HL-60/S4 treated with retinoic acid at 250 ng/mL for 4 days and 3 days (cell line): ENCODE measurements around the gene SATB1.
"Not testable (repeated sequence)": the region's sequence is repeated elsewhere in the genome, so short reads cannot be mapped to it uniquely, and the experiment has no call there.

Source experiments
- in situ Hi-C: fragments of 300-500 bp; cut with MboI; formaldehyde crosslinking; loops from 2 replicates; pipeline ENCODE4 v1.7.0; 2022; ENCODE audit warnings: low sequenced_read_pairs

The SATB1 gene

DNA sequence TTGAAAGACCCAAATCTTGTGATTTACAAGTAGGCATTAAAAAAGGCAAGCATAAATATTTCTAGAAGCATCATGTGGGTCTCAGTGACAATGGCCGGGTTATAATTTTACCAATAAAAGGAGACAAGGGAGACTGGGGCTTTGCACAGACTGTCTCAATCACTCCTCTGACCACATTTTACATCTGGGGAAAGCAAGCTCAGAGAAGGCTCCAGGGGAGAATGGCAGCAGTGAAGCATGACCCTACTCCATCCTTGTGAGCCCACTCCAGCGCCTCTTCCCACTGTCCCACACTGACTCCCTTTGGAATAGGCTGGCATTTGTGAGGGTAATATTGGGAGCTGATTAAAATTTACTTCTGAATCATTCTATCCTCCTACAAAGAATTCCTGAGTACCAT, 61.8 kb downstream of the SATB1 start:
- in situ Hi-C loops = no loop called here

DNA sequence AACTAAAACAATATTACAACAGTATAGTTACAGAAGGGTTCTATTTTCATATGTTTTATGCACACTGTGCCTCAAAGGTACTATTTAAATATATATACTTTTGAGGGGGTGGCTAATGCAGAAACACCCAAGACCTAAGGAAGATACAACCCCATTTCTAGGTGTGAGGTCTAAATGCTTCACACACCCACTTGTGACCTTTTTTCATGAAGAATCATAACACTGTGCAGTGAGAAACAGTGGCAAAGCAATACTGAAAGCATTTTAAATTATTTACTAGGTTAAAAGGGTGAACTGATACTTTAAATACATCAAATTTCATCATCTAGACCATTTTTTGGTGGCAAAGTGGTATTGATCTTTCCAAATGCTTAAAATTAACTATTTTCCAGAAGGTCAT, 67.4 kb downstream of the SATB1 start:
- in situ Hi-C loops = no loop called here

GRCh38 chr3:18355832-18356231, 69.3 kb downstream of the SATB1 start:
- in situ Hi-C loops = no loop called here

DNA sequence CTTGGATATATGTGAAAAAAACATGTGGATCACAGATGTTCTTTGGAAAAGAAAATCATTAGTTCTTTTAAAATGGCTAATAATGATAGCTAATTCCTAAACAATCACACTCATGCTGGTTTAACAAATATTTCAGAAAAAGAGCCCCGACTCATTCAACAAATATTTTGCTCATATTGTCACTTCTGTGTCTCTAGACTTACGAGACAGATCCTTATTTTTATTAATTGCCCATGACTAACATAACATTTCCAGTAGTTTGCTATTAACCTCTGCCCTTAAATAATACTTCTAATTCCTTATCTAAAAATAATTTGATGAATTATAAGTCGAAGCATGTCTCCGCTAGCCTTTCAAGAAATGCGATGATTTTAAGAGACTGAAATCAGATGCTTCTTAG, 70.4 kb downstream of the SATB1 start:
- in situ Hi-C loops = no loop called here

DNA sequence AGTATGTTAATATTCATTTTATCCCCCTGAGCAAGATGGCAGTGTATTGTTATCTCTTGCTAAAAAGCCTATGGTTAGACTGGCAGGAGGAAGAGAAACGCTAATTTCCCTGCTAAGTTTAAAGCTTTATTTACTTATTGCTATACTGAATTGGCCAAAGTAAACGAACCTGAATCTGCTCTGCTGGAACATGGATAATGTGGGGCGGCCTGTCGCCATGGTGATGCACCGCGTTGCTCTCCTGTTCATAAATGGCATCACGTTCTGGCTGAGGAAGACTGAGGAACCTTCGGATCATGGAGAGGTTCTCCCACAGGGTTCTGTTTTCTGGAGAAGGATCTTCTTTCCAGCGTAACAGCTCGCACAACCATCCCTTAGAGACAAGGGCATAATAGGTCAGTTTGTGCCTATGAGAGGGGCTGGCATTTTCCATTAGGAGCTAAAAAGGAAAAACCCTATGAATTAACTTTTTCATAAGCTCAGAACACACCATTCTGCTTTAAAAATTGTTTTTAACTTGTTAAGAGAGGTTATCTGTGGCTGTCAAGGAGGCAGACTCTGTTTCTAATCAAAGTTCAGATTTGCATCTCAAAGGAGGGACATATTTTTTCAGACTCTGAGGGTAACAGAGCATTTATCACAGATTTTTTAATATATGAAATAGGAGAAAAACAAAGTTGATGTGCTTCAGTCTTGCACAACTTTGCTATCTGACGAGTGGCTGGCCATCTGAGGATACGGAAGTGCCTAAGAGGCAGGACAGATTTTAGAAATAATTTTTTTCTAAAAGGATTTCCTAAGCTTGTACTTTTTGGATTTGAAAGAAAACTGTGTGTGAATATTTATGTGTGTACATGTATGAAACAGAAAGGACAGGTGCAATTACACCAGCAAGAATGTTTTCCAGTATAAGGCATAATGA, 73.1 kb downstream of the SATB1 start:
- in situ Hi-C loops = no loop called here

DNA sequence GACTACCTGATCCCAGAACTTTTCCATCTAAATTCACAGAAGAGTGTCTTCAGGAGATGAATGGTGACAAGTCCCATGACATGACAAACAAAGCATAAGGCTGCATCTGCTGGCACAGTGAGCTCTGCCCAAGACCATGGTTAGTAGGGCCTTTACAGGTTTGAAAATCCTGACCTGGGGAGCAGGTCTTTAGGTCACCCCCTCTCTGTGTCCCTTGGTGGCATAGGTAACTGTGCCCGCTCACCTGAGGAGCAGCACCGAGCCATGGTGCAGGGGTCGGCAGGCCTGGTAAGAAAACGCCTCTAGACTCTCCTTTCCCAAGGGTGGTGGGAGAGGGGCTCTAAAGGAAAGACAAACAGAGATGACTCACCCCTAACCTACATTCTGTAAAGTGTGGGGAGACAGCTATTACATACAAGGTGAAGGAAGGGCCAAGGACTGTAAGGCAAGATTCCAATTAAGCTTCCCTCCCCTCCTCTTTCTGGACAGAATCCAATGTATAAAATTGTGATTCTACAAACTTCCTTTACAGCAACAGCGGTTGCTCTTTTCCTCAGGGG, 74.0 kb downstream of the SATB1 start:
- in situ Hi-C loops = no loop called here

DNA sequence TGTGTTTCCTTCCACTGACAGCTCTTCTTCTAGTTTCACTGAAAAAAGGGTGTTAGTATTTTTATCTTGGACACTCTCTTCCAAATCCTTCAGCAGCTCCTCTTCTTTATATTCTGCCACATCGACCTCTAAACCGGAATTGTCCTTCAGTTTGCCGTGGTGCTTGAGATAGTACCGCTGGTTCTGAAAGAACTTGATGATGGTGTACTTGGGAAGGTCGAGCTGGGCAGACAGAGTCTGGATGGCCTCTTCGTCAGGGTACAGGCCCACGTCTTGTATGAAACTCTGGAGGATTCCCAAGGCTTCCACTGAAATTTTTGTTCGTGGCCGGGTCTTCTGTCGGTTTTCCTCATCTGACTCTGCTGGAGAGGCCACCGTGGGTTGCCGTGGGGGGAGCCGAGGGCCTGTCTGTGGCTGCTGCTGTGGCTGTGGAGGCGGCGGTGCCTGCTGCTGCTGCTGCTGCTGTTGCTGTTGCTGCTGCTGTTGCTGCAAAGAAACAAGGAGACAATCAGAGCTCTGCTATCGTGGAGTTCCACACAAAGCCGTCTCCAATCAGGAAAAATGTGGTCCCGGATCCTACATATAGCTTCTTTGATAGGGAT, 75.8 kb downstream of the SATB1 start:
- in situ Hi-C loops = no loop called here

- in situ Hi-C loops = no loop called here
Observed at GRCh38 chr3:18346097-18346496, 79.0 kb downstream of the SATB1 start.

DNA sequence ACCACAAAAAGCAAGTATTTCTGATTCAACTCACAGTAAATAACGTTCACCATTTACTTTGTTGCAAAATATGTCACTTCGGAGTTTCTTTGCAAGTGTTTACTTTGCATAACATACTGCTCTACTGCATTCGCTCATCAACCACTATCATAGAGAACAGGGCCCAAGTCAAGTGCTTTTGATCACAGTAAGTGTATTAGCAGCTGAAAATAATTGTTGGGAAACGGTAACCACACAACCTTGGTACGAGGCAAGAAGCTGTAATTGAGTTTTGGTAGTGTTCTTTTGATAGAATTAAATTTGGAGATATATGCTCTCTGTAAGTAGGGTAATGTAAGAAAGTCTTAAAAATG, 80.1 kb downstream of the SATB1 start:
- in situ Hi-C loops = no loop called here

DNA sequence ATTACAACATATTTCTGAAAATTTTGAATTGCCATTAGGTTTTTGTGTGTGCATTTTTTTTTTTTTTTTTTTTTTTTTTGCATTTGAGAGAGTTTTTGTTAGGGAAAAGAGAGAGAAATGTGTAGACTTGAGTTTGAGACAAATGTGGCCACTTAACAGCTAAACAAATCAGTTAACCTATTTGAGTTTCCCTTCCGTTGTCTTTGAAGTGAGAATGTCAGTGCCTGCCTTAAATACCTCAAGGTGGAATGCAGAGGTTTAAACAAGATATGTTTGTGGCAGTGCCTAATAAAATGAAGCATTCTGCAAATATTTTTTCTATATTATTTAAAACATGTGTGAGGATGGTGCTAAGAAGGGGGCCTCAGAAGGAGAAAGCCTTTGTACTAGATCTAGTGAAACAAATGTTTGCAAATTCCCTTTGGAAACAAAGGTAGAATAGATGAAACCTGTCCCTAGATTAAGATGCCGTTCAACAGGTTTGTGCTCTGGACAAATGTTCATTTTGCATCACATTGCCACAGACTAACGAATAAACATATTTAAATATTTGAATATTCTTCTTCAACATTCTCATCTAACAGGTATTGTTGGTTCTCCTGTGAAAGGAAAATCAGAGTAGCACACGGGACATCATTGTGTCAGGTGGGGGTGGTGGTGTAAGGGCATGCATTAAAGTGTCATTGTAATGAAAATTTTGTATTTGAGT, 80.7 kb downstream of the SATB1 start:
- in situ Hi-C loops = no loop called here

DNA sequence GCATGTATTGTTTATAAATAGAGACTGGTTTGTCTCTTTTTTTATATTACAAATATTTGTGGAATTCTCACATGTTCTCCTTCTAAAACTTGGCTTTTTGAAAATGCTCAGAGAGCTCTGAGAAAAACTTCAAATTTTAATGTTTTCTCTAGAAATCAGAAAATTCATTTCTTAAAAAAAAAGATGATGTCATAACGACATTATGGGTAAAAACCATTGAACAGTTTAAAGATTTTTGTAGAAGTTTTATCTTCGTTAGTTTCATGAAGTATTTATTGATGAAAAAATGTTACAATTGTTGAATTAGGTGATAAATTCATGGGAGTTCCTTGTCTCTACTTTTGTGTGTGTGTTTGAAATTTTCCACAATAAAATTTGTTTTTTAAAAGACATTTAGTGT, 81.3 kb downstream of the SATB1 start:
- in situ Hi-C loops = no loop called here

DNA sequence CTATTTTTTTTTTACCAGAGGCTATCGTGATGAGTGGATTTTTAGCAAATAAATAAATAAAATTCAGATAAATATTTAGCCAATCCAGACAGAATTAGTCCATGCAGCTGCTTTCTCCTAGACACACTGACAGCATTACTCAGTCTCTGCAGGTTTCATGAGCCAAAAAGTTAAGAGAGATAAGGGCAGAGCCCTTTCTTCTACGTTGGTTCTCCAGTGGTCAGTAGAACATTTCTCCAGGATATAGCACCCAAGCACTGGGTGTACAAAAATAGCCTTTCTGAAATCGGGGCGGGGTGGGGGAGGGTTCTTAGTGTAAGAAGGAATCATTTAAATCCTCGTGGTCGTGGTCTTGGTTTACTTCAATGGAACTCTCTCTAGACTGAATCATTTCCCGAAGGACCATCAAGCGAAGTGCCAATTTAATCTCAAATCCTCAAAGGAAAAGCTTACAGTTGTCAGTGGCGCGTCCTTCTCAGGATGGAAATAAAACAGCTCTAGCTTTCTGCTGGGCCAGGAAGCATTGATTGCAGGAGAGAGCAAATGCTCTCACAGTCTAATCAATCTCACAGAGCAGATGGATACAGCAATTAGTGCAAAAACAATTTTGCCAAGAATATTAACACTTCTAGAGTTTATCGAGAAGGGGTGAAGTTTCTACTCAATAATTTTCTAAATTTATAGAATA, 86.2 kb downstream of the SATB1 start:
- in situ Hi-C loops = no loop called here

GRCh38 chr3:18337231-18337630, 87.9 kb downstream of the SATB1 start:
- in situ Hi-C loops = no loop called here

- in situ Hi-C loops = no loop called here
Observed at GRCh38 chr3:18334837-18335601, 90.1 kb downstream of the SATB1 start.

GRCh38 chr3:18330772-18331441, 94.2 kb downstream of the SATB1 start:
- in situ Hi-C loops = not testable (repeated sequence)

DNA sequence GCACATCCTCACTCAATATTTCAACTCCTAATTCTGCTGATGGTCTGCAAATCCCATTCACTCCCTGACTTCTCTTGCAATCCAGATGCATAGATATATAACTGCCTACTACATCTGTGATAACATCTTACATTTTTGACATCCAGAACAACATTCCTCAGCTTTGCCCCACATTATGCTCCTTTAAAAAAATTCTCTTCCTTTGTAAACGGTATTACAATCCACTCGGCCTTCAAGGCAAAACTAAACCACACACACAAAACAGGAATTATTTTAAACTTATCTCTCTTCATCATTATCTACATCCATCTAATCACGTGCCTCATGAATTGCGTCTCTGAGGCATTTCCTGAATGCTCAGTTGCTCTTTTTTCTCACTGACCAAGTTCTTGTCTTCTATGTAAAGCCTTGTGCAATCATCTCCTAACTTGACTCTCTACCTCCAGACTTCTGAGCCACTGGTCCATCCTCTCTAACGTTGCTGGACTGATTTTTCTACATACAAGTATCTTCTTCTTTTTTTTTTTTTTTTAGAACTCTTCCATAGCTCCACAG, 117.0 kb downstream of the SATB1 start:
- in situ Hi-C loops = no loop called here

- in situ Hi-C loops = no loop called here
Observed at GRCh38 chr3:18307529-18307928, 117.6 kb downstream of the SATB1 start.

DNA sequence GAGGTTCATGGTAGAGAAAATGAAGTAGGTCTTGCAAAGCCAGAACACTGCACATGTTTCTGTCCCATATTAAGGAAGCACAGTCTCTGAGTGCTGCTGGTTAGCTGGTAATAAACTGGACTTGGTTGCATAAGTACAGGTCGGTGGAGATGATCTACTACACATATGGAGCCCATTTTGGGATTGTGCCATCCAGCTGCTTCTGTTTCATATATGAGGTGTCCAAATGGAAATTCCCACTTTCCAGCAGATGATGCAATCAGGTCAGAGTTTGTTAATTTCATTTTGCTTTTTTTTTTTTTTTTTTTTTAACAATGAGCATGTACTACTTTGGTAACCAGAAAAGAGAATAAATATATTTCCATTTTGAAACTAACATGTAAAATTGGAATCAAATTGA, 122.6 kb downstream of the SATB1 start:
- in situ Hi-C loops = no loop called here

DNA sequence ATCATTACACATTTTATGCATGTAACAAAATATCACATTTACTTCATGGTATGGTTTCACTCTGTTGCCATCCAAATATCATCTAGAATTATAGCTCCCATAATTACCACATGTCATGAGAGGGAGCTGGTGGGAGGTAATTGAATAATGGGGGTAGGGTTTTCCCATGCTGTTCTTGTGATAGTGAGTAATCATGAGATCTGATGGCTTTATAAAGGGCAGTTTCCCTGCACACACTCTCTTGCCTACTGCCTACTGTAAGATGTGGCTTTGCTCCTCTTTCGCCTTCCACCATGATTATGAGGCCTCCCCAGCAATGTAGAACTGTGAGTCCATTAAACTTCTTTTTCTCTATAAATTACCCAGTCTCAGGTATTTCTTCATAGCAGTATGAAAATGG, 123.4 kb downstream of the SATB1 start:
- in situ Hi-C loops = no loop called here
